ENCODE measurements around the gene DYNC2LI1.
A peak's percentile ranks its signal among the peaks of the same experiment; 100 is the strongest.

The DYNC2LI1 gene

GRCh38 chr2:43749583-43749982, 24.3 kb upstream of the DYNC2LI1 start:
- DNase-seq (ENCODE audit: extremely low read depth, low read depth), result no peak
- TF ChIP-seq, protein P1, sequence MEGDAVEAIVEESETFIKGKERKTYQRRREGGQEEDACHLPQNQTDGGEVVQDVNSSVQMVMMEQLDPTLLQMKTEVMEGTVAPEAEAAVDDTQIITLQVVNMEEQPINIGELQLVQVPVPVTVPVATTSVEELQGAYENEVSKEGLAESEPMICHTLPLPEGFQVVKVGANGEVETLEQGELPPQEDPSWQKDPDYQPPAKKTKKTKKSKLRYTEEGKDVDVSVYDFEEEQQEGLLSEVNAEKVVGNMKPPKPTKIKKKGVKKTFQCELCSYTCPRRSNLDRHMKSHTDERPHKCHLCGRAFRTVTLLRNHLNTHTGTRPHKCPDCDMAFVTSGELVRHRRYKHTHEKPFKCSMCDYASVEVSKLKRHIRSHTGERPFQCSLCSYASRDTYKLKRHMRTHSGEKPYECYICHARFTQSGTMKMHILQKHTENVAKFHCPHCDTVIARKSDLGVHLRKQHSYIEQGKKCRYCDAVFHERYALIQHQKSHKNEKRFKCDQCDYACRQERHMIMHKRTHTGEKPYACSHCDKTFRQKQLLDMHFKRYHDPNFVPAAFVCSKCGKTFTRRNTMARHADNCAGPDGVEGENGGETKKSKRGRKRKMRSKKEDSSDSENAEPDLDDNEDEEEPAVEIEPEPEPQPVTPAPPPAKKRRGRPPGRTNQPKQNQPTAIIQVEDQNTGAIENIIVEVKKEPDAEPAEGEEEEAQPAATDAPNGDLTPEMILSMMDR (IDR thresholded peaks at IDR 0.05; ENCODE audit: low read depth, low read length), result no peak

- no peak for DNase-seq (ENCODE audit: extremely low read depth, low read depth)
- TF ChIP-seq, protein P1 (IDR thresholded peaks at IDR 0.05; ENCODE audit: low read depth, low read length), result no peak
These were observed 22.3 kb upstream of the DYNC2LI1 start for GRCh38 chr2:43751476-43751990.

DNA sequence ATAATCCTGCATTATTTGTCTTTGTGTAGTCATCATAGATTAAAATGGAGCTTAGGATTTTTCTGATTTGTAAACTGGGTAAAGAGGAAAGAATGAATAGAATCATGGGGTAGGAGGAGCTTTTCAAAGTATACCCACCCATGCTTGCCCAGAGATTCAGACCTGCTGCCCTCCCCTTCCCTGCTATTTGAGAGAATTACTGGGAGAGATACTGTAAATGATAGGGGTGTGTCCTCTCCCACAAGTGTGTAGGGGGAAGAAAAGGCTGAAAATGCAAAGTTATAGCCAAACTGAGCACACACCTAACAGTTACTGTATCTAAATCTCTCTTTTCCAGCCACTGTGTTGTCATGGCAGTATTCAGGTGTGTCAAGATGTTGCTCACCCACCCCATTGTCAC, 21.5 kb upstream of the DYNC2LI1 start:
- TF ChIP-seq, protein P1 (IDR thresholded peaks at IDR 0.05; ENCODE audit: low read depth, low read length), result no peak

GRCh38 chr2:43754180-43754579, 19.7 kb upstream of the DYNC2LI1 start:
- no peak for DNase-seq (ENCODE audit: extremely low read depth, low read depth)
- TF ChIP-seq, protein P1 (IDR thresholded peaks at IDR 0.05; ENCODE audit: low read depth, low read length), result no peak

More for the DNA sequence above, 21.5 kb upstream of the DYNC2LI1 start:
- no peak for DNase-seq (ENCODE audit: extremely low read depth, low read depth)

DNA sequence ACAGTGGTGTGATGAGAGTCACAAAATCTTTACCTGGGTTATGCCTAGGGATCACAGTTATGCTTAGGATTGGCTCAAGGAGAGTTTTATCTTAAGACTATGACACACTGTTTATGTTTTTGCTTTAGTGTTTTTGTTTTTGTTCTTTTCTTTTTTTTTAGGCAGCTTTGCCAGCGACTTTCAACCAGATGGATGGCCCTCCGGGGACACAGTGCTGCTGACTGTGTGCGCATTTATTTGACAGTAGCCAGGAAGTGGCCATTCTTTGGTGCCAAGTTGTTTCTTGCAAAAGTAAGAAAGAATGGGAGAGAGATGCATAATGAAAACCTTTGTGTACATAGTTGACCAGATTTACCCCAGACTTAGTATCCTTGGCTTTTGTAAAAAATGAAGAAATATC, 15.1 kb upstream of the DYNC2LI1 start:
- no peak for DNase-seq (ENCODE audit: extremely low read depth, low read depth)
- TF ChIP-seq, protein P1 (IDR thresholded peaks at IDR 0.05; ENCODE audit: low read depth, low read length), result no peak

GRCh38 chr2:43759195-43759594, 14.6 kb upstream of the DYNC2LI1 start:
- peak; percentile 23 for DNase-seq (ENCODE audit: extremely low read depth, low read depth)
- TF ChIP-seq, protein P1 (IDR thresholded peaks at IDR 0.05; ENCODE audit: low read depth, low read length), result no peak

GRCh38 chr2:43762286-43762685, 11.6 kb upstream of the DYNC2LI1 start:
- TF ChIP-seq, protein P1 (IDR thresholded peaks at IDR 0.05; ENCODE audit: low read depth, low read length), result no peak
- no peak for DNase-seq (ENCODE audit: extremely low read depth, low read depth)

All from AG09319 (cell line).